GM19452 (cell line): ENCODE data around the gene UROC1.

ENCODE experiments used
- ATAC-seq: cut with Tn5 transposase; IDR thresholded peaks from one replicate; pipeline ENCODE4 v1.9.1; 2021; ENCODE audit not compliant: unreplicated experiment

Gene UROC1

DNA sequence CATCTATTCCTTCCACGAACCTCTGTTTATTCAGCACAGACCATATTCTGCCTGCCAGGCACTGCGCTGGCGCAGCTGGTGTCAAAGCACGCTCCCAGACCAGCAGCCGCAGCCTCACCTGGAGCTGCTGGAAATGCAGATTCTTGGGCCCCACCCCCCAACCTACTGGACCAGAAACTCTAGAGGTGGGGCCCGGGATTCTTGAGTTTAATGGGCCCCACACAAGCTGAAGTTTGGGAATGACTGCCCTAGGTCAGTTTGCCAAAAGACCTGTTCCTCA is 13.4 kb upstream of the UROC1 start:
- no peak for ATAC-seq

DNA sequence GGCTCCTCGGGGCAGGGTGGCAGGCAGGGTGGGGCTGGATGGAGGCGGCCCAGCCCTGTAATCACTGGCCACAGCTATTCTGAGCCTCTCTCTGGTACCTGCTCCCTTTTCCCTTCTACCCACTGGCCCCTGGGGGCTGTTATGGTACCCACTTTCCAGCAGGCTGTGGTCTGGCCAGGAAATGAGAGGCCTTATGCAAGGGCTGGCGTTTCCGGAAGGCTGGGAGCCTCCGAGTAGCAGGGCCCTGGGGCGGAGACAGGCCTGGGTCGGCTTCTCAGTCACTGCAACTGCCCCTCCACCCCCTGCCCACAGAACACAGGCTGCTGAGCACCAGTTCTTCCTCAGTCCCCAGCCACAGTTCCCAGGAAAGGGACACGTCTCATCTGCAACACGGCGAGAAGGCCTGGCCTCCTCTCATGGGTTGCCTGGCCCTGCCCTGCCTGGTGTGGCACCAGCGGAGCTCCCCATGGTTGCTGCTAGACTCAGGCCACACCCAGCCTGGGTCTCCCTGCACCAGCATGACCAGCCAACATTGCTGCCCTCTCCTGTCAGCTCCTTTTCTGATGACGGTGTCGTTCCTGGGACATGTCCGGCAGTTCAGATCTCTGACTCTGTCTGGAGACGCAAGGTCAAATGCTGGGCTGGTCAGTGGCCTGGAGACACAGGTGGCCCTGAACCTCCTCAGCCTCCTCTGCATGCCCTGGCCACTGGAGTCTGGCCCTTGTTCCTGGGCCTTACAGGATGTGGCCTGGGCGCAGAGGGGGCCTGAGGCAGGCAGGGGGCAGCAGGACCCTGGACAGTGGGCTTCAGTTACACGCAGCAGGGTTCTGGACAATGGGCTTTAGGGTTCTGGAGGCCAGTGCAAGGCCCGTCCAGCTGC is 12.8 kb upstream of the UROC1 start:
- no peak for ATAC-seq

DNA sequence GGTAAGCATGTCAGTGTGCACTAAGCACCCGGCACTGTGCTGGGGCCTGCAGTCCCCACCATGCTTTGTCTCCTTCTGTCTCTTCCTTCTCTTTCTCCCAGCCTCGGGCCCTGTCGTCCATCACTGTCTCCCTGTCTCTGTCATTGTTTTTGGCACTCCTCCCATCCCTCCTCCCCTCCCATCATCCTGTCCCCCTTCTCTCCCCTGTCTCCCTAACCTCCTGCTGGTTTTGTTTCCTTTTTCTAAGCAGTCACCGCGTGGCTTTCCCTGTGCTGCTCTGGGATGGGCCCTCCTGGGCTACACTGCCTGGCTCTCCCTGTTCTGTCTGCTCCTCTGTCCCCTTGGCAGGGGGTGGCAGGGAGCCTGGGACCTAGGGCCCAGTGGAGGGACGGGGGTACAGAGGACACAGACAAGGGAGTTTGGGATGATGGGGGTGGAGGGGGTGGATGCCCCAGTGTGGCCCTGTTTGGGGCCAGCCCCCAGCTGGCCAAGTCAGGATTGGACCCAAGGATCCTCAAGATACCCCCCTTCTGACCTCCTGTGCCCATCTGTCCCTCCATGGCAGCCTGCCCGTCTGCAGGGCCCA is 12.1 kb upstream of the UROC1 start:
- no peak for ATAC-seq

DNA sequence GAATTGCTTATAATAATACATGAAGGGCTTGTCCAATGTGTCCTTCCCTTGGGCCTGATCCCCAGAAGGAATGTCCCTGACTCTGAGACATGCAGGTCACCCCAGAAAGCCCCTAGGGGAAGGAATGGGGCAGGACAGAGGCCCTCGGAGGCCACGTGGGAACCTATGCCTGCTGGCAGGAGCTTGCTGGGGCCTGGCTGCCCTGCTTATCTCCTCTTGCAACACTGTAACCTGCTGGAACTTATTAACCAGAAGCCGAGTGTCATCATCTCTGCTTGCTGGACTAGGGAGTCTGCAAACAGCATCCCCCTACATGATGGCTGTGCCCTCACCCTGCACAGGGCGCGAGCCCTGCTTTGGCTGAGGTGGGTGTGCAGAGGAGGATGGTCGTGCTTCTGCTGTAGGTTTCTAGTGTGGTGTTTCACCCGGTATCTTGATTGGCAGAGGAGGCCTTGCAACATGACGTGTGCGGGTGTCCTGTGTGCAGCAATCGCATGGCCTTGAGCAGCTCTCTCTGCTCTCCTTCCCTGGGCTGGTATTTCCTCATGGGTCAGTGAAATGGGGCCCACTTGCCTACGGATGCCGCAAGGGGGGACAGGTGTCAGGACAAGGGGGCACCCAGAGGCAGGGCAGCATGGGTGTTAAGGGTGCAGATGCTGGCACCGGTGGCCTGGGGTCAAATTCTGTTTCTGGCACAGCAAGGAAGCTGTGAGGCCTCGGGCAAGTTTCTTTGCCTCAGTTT is 11.4 kb upstream of the UROC1 start:
- no peak for ATAC-seq

DNA sequence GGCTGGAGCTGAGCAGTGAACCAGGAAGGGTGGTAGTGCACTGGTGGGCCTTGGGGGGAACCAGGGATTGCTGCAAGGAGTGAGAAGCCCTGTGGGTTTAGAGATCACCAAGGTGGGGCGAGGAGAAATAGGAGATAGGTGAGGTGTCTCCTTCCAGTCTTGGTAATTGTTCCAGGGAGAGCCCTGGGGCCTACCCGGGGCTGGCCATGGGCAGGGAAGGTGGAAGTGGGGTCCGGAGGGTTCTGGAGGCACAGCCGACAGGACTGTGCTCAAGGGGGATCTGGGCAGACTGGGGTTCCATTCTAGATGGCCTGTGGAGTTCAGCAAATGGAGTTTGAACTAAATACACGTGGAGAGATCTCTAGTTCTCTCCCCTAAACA is 10.8 kb upstream of the UROC1 start:
- no peak for ATAC-seq

DNA sequence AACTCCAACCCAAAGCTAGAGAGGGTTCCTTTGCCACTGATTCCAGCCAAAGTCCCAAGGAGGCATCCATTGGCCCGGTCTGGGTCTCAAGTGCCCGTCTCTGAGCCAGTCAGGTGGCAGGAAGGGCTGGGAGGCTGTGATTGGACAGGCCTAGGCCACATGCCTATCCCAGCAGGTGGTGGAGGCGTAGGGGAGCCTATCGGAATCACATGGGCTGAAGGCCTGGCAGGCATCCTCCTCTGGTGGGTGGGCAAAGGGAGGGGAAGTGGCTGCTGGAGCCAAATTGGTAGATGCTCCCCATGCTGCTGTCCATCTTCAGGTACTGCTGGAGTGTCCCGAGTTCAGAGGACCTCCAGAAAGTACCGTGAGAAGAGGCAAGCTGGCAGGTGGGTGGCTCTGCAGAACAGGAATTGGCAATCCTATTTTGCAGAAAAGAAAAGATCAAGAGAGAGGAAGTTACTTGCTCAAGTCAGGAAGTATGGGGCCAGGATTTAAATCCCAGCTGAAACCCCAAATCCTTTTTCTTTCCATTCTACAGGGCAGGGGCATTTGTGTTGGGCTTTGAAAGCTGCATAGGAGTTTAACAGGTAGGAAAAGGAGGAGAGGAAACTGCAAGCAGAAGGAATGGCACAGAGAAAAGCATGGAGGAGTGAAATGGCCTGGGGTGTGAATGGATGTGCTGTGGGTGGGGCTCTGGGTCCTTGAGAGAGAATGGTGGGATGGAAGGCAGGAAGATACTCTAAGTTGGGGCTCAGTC is 10.1 kb upstream of the UROC1 start:
- no peak for ATAC-seq

DNA sequence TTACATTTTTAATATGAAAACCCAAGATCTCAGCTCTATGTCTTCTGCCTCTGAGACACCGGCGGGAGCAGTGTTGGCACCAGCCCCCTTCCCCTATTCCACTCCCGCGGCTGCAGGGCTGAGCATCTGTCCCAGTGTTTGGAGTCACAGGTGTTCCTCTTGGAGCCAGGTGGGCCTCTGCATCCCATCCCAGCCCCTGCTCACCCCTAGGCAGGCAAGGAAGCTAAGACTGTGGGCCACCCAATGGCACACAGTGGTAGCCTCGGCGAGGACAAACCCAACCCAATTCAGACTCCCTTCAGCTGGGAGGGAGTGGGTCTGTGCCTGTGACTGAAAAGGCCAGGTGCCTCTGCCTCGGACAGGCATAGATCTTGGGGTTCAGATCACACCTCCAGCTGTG is 9.4 kb upstream of the UROC1 start:
- ATAC-seq, result no peak

DNA sequence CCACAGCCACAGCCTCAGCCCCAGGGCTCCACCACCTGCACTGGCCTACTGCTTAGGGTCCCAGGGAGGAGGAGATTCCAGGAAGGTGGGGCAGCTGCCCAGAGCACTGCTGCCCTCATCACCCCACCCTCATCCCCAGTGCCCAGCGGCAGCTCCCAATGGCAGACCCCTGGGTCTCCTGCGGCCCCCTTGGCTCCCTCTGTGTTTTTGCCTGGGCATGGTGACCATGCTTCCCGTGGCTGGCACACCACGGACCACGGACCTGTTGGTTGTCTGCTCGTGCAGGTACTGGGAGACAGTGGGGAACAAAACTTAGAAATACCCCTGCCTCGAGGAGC is 9.1 kb upstream of the UROC1 start:
- no peak for ATAC-seq

DNA sequence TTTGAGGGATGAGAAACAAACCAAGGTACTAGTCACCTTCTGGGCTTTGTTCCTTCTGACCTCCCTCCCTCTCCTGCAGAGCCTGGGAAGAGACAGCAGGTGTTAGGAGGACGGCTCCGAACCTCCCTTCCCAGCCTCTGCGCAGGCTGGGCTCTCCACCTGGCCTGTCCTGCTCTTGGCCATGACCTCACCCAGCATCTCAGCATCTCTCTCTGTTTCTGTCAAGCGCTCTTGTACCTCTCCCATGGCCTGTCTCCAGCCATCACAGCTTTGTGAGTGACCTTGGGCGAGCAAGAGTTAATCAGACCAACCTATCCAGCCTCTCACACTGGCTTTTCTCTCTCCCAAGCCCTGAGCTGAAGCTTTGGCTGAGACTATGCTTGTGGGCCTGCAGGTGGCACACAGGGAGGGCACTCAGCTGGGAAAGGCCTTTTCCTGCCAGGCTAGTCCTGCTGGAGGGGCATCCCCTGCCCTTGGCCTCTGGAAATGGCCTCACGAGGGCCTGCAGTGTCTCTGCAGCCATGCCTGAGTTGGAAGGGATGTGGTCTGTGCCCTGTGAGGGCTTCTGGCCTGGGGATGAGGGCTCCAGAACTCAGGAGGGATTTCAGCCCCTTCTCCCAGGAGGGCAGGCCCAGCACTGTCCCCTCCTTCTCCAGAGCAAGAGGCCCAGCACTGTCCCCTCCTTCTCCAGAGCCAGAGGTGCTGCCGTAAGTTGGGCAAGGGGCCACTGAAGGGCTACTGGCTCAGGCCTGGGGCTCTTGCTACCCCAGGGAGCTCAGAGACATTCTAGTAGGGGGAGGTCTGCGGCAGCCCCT is 8.5 kb upstream of the UROC1 start:
- ATAC-seq, result no peak

DNA sequence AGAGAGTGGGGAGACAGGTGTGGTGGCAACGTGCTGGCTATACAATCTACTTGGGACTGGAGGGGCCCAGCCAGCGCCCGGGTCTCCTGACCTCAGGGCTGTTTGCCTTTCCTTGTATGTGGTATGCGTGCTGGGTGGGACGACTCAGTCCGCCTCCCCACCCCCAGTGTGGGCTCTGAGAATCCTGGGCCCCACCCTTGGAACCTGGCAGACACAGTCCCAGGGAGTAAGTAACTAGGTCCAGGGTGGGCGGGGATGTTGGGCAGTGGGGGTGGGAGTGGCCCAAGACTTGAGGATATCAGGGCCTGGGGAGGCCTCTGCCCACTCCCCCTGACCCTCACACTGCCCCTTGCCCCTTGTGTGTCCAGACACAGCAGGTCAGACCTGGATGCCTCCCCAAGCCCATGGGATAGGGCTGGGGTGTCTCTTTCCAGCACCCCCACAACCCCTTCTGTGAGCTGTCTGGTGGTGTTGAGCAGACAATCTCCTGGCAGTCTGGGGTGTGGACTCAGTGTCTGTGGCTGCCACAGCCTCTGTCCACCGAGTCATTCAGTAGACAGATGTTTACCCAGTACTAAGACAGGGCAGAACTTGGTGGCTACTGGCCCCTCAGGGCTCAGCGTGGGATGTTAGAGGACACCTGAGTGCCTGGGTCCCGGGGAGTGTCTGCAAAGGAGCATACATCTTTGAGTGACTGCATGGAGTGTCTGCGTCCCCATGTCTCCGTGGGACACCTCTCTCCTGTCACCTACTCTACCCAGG is 7.7 kb upstream of the UROC1 start:
- no peak for ATAC-seq

DNA sequence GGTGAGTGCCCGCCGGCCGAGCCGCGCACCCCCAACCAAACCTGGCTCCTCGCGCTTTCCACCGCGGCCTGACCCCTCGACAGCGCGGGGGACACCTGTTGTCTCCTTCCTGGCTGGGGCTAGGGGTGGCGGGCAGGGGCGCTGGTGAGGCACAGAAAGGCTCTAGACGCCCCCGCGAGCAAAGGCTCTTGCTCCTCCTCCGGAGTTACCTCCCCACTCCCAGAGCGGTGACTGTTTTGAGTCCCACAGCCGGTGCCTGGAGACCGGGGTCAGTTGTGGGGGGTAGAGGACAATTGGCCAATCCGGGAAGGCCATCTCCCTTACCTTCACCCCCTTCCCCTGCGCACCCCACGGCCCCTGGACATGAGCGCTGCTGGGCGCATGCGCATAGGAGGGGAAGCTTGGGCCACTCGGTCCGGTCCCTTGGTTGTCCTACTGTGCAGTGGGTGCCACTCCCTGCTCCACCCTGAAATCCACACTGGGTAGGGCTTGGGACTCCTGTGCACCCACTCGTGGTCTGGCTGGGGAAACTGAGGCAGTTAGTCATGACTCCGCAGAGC is 6.9 kb upstream of the UROC1 start:
- ATAC-seq, result no peak

DNA sequence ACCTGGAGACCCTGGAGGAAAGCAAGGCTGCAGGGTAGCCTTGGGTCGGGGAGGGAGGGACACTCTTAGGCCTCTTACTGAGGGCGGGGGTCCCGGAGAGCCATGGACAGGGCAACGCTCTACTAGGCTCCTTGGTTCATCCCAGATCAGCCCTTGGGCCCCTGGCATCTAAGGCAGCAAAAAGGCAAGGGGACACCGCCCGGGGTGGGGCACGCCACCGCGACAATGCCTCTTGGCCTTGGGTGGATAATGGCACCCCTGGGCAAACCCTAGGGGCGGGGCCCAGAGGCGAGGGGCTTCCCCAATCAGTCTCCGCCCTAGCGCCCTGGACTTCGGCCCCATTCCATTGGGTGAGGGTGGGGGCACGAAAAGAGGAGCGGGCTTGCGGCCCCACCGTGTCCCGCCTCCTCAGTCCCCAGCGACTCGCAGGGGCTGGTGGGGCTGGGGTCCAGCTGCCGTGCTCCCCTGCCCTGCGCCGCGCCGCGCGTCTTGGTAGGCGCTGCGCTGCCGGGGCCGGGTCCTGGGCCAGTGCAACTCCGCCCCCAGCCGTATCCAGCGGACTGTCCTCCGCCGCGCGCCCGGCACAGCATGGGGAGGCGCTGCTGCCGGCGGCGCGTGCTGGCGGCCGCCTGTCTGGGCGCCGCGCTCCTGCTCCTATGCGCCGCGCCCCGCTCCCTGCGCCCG is 6.3 kb upstream of the UROC1 start, which contains the start of gene CHST13:
Gene CHST13 (plus strand): TSS at position 411 of the 684 bp plus-strand sequence. CDS start 178 bp downstream, at position 589.
- ATAC-seq, result no peak

DNA sequence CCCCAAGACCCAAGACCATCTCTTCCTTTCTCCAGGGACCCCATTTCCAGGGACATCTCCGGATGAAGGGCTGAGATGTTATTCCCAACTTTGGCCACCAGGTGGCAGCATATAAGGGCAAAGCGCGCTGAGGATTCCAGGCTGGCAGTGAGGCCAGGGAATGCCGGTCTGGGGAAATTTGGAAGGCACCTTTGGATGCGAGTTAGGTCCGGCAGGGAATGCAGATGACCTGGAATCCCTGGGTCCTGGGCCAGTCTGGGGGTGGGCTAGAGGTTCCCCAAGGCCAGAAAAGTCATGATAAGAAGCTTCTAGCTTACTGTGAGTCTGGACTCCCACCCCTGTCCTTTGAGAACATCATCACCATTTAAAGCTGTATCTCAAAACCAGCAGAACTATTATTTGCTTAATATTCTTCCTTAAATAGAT is 4.8 kb upstream of the UROC1 start:
- no peak for ATAC-seq

DNA sequence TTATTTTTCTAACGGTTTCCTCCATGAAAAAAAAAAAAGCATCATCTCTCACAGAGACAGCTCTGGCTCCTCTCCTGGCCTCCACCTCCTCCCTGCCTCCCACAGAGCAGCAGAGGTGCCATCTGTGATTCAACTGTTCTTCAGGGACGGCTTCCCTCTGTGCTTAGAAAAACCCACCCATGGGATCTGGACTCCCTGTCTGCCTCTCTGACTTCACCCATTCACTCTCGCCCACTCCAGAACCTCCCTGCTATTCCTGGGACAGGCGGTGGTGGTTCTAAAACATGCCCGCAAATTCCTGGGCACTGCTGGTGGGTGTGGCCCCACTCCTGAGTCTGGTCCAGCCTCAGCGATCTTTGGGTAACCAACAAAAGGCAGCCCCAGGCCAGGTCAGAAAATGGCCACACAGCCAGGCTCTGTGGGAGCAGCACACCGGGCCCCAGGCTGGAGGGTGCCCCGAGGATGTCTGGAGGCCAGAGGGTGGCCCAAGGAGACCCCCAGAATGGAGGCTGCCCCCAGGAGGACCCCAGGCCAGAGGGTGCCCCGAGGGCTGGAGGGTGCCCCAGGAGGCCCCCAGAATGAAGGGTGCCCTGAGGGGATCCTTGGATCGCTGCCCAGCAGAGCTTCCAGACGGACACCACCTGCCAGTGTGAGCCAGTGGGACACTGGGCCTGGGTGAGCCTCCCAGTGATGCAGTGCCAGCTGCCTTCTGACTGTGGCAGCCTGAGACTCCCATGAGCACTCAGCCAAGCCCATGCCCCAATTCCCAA is 3.7 kb upstream of the UROC1 start:
- no peak for ATAC-seq

DNA sequence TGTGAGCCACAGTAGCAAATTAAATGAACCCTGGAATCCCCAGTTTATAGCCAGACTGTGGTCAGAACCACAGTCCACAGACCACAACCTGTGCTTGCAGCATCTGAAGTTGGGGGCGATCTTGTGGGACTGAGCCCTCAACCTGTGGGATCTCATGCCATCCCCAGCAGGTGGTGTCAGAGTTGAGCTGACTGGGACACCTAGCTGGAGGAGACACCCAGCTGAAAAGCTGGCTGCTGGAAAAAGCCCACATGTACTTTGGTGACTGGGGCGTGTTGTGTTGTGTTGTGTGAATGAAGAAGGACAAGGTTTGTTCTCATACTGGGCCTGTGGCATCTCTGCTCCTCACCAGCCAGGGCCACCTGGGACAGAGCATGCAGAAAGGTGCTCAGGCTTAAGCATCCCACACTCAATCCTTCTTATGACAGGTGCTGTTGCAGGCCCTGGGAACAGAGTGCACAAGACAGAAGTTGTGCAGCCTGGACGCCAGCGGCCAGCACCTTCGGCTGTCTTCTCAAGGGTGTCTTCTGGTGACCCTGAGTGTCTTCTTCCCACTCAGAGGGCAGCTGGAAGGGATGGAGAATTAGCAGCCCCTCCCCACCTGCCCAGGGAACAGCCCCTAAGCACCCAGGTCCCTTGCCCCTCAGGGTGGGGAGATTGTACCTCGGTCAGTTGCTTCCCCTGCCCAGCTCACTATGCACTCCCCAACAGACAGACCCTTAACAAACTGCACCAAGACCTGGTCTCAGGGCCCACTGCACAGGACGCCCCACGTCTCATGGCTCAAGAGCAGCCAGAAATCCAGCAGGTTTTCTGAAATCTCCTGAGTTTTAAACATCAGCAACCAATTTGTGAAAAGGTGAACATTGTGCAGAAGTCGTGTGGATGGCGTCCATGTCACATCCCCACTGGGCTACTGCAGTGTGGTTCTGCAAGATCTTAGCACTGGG is 2.2 kb upstream of the UROC1 start:
- ATAC-seq, result no peak

DNA sequence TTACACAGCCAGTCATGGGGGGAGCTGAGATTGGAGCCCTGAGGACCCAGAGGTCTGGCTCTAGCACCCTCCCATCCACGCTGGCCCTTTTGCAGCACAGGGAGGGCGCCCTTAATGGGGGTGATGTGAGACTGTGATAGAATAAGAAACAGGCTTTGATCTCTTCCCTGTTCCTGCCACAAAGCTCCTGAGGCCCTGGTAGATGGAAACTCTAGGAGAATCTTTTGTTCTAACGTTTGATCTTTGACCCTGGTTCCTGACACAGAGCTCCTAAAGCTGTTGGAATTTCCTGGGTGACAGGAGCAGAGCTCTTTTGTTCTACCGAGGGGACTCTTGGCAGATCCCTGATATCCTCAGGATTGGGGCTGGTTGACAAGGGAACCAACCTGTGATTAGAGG is 1.2 kb upstream of the UROC1 start:
- no peak for ATAC-seq
